ENCODE measurements around the gene HTR3D.

The HTR3D gene

DNA sequence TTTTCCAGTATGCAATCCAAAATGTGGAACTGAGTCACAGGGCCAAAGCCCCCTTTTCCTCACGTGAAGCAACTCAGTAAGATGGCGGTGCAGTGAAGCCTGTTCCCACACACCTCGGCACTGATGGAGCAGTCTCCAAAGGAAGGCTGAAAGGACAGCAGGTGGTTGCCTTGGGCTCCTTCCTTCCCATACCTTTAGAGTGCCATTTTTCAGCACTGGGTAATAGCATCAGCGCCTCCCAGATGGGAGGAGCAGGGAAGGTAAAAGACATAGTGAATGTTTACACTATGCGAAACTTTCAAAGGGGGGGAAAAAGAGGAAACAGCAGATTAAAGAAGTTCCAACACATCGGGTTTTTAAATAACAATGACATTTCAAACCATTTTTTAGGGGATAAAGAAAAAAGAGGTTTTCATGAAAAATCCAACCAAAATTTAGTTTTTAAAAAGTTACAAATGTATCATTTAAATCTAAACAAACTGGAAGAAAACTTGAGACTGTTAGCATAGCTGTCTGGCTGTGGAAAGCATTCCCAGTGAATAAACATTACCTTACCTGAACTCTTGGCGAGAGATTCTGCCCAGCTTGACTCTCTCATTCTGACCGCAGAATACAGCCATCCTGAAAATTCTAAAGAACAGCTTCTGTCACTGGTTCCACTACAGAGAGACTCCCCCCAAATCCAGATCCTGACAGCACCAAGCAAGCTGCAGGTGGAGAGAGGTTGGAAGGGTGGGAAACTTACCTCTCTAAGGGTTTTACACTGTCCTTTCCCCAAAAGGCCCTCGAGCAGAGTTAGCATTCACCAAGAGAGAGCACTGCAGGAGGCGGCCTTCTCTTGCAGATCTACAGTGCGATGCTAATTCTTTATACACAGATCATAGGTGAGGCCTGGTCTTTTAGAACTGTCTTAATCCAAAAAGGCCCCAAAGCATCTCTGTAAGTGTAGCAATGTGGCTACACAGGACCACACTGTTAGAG, 46.5 kb upstream of the HTR3D start:
- Histone ChIP-seq H3K9ac (ENCODE audit: low read length) (no peak overlapping the region), H3K9me3 (ENCODE audit: low read length) (no peaks in the 10 kb centered on the region), H3K27me3 (ENCODE audit: insufficient read depth, low read length) (no peaks in the 10 kb centered on the region), H3K4me1 (ENCODE audit: insufficient read depth, low read length, severe bottlenecking) (no peaks in the 10 kb centered on the region), H3K9me2 (ENCODE audit: low read depth, low read length) (no peaks in the 10 kb centered on the region), H3K27ac (ENCODE audit: low read depth, low read length, poor library complexity, severe bottlenecking) (no peak overlapping the region), H3K79me2 (ENCODE audit: insufficient read depth, low read length) (no peaks in the 10 kb centered on the region), H3K4me2 (ENCODE audit: low read length) (no peak overlapping the region), H3K4me3 (ENCODE audit: low read depth, low read length, poor library complexity, severe bottlenecking) (no peak overlapping the region), H4K20me1 (ENCODE audit: insufficient read depth, low read length) (no peaks in the 10 kb centered on the region), H2AFZ (ENCODE audit: low read length) (no peak overlapping the region), H3K36me3 (ENCODE audit: insufficient read depth, low read length) (peaks cover 73% of the 10 kb centered on the region; the same call in 1 of the 2 replicates), H3F3A (ENCODE audit: insufficient read depth, low read length) (no peaks in the 10 kb centered on the region)
- TF ChIP-seq EZH2 (IDR thresholded peaks at IDR 0.05; ENCODE audit: borderline replicate concordance, low read length) = no peak
- TF ChIP-seq CTCF (IDR thresholded peaks at IDR 0.05; ENCODE audit: low read length) = no peak

- H3F3A ChIP-seq (ENCODE audit: insufficient read depth, low read length) = no peaks in the 10 kb centered on the region
- TF ChIP-seq CTCF (IDR thresholded peaks at IDR 0.05; ENCODE audit: low read length) (no peak), EZH2 (IDR thresholded peaks at IDR 0.05; ENCODE audit: borderline replicate concordance, low read length) (no peak)
- H3K4me1 ChIP-seq (ENCODE audit: insufficient read depth, low read length, severe bottlenecking) = no peaks in the 10 kb centered on the region
- no peak overlapping the region for H3K4me2 ChIP-seq (ENCODE audit: low read length)
- H3K9me2 ChIP-seq (ENCODE audit: low read depth, low read length) = no peaks in the 10 kb centered on the region
- H3K79me2 ChIP-seq (ENCODE audit: insufficient read depth, low read length) = no peaks in the 10 kb centered on the region
- no peaks in the 10 kb centered on the region for H3K9me3 ChIP-seq (ENCODE audit: low read length)
- no peak overlapping the region for H3K4me3 ChIP-seq (ENCODE audit: low read depth, low read length, poor library complexity, severe bottlenecking)
- H4K20me1 ChIP-seq (ENCODE audit: insufficient read depth, low read length) = no peaks in the 10 kb centered on the region
- no peaks in the 10 kb centered on the region for H3K27me3 ChIP-seq (ENCODE audit: insufficient read depth, low read length)
- no peak overlapping the region for H3K9ac ChIP-seq (ENCODE audit: low read length)
- H3K36me3 ChIP-seq (ENCODE audit: insufficient read depth, low read length) = peaks cover 62% of the 10 kb centered on the region; the same call in 1 of the 2 replicates
- no peak overlapping the region for H2AFZ ChIP-seq (ENCODE audit: low read length)
- H3K27ac ChIP-seq (ENCODE audit: low read depth, low read length, poor library complexity, severe bottlenecking) = no peak overlapping the region
Observed at GRCh38 chr3:183987000-183987600, 44.4 kb upstream of the HTR3D start.

DNA sequence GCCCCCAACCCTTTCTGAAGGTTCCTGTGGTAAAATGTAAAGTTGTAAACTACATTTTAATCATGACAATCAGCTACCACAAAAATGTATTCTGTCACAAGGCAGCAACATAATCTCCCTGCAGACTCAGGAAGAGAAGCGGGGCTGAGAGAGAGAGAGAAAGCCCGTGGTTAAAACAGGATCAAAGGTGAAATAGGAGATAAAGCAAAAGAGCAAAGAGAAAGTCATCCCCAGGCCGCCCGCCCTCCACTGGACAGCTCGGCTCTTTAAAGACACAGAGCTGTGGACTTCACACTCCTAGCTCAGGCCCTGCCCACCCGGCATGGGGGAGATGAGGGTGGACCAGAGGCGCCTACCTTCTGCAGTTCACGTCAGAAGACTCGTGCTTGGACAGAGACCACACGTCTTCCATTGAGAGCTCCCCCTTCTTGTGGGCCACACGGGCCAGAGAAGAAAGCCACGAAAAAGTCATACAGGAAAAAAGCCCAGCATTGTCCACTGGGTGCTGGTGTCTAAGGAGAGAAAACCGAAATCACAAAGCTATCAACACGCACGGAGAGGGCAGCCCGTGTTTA, 43.2 kb upstream of the HTR3D start:
- TF ChIP-seq EZH2 (IDR thresholded peaks at IDR 0.05; ENCODE audit: borderline replicate concordance, low read length) = no peak
- H3K9ac ChIP-seq (ENCODE audit: low read length) = no peak overlapping the region
- no peaks in the 10 kb centered on the region for H3F3A ChIP-seq (ENCODE audit: insufficient read depth, low read length)
- H3K4me3 ChIP-seq (ENCODE audit: low read depth, low read length, poor library complexity, severe bottlenecking) = no peak overlapping the region
- H2AFZ ChIP-seq (ENCODE audit: low read length) = no peak overlapping the region
- H3K4me1 ChIP-seq (ENCODE audit: insufficient read depth, low read length, severe bottlenecking) = no peaks in the 10 kb centered on the region
- H4K20me1 ChIP-seq (ENCODE audit: insufficient read depth, low read length) = no peaks in the 10 kb centered on the region
- H3K36me3 ChIP-seq (ENCODE audit: insufficient read depth, low read length) = peaks cover 50% of the 10 kb centered on the region; the same call in 1 of the 2 replicates
- no peaks in the 10 kb centered on the region for H3K79me2 ChIP-seq (ENCODE audit: insufficient read depth, low read length)
- no peaks in the 10 kb centered on the region for H3K27me3 ChIP-seq (ENCODE audit: insufficient read depth, low read length)
- no peak overlapping the region for H3K4me2 ChIP-seq (ENCODE audit: low read length)
- H3K9me3 ChIP-seq (ENCODE audit: low read length) = no peaks in the 10 kb centered on the region
- no peak overlapping the region for H3K27ac ChIP-seq (ENCODE audit: low read depth, low read length, poor library complexity, severe bottlenecking)
- H3K9me2 ChIP-seq (ENCODE audit: low read depth, low read length) = no peaks in the 10 kb centered on the region

All from OCI-LY1 (cell line).